GM18505 (cell line): Measurements from ENCODE around the gene CFAP299.

Experiments used
- ATAC-seq: cut with Tn5 transposase; IDR thresholded peaks from one replicate; pipeline ENCODE4 v1.9.1; 2021; ENCODE audit not compliant: unreplicated experiment
- POLR2A ChIP-seq: IDR thresholded peaks from 4 replicates; pipeline ENCODE4 v1.6.1; 2011; ENCODE audit warnings: borderline replicate concordance; ENCODE audit not compliant: insufficient read depth, insufficient read length; ENCODE audit errors: extremely low read depth

CFAP299 gene

DNA sequence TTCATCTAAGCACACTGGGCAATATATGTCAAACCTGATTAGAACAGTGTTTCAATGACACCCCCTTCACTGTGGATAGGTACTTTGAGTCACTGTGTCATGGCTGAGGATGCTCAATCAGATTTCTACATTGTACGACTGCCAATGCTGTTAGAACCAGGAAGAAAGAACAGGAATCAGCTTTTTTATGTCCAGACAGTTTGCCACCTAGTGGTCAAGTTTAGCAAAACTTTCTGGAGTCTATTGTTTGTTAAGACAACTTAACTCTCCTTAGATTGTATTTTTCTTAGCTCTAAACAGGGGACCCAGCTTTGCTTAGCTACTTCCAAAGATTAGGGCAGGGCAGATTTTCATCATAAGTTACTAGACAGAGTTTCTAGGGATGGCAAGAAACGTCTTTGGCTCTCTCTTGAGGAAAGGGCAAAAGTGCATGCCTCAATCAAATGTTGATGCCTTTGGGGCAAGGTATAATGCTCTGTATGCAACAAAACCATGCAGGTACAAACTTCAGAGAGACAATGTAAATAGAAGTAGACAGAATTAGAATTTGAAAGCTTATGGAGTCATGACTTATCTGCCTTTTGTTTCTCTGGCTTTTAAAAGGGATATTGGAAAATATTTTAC, 654.5 kb downstream of the CFAP299 start:
- TF ChIP-seq POLR2A = no peak
- ATAC-seq = no peak

DNA sequence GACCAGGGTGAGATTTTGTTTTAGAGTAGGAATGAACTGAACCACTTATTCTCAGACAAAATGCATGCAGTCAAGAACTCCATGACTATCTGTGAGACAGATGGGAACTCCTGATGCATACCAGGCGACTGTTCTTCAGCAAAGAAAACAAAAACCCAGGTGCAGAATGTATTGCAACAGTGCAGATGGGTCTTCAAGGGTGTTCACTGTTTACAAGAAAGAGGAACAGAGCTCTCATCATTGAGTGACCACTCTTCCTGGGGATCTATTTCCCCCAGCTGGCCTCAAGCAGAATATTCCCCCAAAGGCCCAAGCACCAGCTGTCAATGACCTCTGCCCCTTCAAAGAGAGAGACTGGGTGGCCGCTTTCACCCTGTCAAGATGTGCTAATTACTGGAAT, 655.3 kb downstream of the CFAP299 start:
- ATAC-seq = no peak
- TF ChIP-seq POLR2A = no peak

DNA sequence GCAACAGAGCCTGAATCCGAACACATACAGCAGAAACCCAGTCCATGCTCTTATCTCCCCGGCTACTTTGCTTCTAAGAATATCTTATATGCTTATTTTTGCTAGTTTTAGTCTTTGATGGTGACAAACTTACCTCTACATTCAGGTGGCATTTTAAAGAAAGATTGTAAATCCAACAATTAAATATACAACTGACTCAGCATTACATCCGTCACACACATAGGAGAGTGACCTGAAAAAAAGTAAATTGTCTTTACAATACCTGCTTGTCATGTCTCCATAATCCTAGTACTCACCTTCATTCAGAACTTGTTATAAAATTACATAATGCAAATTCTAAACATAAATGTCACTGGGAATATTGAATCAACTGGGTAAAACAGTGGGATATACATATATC, 664.4 kb downstream of the CFAP299 start:
- ATAC-seq = no peak
- TF ChIP-seq POLR2A = no peak

DNA sequence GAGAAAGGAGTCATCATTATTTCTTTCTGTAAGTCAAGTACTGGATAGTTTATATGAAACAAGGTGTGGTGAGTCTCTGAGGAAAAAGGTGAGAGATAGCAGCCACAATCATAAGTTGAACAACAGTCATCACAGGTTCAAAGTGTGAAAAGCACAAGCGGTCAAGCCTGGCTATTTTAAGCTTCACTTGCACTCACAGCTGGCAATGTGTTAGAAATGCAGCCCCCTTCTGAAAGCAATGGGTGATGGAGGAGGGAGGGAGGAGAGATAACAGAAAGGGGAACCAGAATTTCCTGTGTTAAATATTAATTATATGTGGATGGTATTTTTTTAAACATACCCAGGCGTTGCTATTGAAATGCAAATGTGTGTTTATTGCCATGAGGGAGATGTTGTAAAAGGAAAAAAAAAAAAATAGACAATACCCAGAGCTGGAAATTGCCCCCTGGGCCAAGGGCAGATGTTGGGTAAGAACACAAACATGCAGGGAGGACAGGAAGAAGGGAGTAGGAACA, 668.1 kb downstream of the CFAP299 start:
- TF ChIP-seq POLR2A = no peak
- peak; percentile 98 for ATAC-seq

DNA sequence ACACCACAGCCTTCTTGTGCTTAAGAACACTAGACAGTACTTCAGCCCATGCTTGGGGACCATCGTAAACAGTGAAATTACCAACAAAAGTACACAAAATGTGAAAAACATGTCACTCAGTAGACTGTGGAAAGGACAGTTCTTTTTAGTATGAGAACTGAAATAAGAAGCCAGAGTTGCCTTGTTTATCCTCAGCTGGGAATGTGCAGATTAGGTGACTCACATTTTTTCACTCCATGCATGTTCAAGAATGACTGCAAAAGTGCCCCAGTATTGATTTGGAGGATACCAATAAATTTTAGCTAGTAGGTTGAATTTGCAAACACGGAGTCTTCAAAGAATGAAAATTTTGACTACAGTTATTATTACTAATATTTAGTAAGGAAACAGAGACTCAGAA, 671.9 kb downstream of the CFAP299 start:
- no peak for ATAC-seq
- no peak for TF ChIP-seq POLR2A
